ENCODE data around the gene FBXO30.

DNA sequence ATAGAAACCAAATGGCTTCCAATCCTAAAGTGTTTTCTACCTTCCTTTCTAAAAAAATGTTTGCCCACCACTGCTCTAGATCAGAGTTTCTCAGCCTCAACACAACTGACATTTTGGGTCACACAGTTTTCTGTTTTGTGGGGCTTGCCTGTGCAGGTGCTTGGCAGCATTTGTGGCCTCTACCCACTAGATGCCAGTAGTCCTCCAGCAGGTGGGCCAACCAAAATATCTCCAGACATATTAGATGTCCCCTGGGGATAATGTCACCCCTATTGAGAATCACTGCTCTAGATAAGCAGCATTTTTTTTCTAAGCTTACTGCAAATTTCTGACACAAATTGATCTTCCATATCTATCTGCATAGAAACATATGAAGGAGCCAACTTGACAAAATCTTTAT is 53.0 kb downstream of the FBXO30 start:
- TF ChIP-seq, protein P1, sequence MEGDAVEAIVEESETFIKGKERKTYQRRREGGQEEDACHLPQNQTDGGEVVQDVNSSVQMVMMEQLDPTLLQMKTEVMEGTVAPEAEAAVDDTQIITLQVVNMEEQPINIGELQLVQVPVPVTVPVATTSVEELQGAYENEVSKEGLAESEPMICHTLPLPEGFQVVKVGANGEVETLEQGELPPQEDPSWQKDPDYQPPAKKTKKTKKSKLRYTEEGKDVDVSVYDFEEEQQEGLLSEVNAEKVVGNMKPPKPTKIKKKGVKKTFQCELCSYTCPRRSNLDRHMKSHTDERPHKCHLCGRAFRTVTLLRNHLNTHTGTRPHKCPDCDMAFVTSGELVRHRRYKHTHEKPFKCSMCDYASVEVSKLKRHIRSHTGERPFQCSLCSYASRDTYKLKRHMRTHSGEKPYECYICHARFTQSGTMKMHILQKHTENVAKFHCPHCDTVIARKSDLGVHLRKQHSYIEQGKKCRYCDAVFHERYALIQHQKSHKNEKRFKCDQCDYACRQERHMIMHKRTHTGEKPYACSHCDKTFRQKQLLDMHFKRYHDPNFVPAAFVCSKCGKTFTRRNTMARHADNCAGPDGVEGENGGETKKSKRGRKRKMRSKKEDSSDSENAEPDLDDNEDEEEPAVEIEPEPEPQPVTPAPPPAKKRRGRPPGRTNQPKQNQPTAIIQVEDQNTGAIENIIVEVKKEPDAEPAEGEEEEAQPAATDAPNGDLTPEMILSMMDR (IDR thresholded peaks at IDR 0.05; ENCODE audit: poor library complexity): no peak
- no peak for TF ChIP-seq EZH2 (IDR thresholded peaks at IDR 0.05; ENCODE audit: borderline replicate concordance)
- no peak for TF ChIP-seq EZH2phosphoT487 (IDR thresholded peaks at IDR 0.05; ENCODE audit: low read depth, severe bottlenecking, unreplicated experiment)
